B cell (primary cell): Measurements from ENCODE around the gene METTL4. TPM values are rescaled to one million over a fixed set of nuclear protein-coding genes. Genes with fewer than 3 reads are reported as not detected.

Experiments used
- ATAC-seq: fragments of 200-7000 bp; cut with Tn5 transposase; one replicate; pipeline ENCODE4 v1.10.0; 2021; ENCODE audit warnings: low read depth, mild to moderate bottlenecking, moderate number of reproducible peaks, moderate library complexity
- CTCF ChIA-PET: fragments of 350-600 bp; sonication (Branson Sonifier 250); formaldehyde crosslinking; loops from one replicate; lab custom pipeline; 2021; ENCODE audit warnings: antibody characterized with exemption, inconsistent platforms; lab: Charles Lee
- POLR2A ChIA-PET: fragments of 350-600 bp; sonication (Branson Sonifier 250); formaldehyde crosslinking; loops from one replicate; lab custom pipeline; 2021; ENCODE audit warnings: antibody characterized with exemption; lab: Charles Lee
- DNase-seq: peaks from one replicate; pipeline ENCODE4 v3.0.0; 2013
- H2AFZ ChIP-seq: 2 replicates; pipeline ENCODE4 v1.6.1; 2012; ENCODE audit warnings: mild to moderate bottlenecking, low read depth, low read length; ENCODE audit not compliant: insufficient read depth, poor library complexity, severe bottlenecking
- H3K27ac ChIP-seq, 2 donors: 1 replicate in 1 of 2; 2 replicates in 1 of 2; pipeline ENCODE4 v1.5.1; 2012 to 2013; ENCODE audit warnings: low read length in 2 of 2, mild to moderate bottlenecking in 2 of 2, moderate library complexity in 1 of 2
- H3K27me3 ChIP-seq, 4 experiments: fragments of 200-600 bp in 1 of 4; sonication (generic) in 1 of 4; replicated peaks in 1 of 4; 1 replicate in 2 of 4; 2 replicates in 2 of 4; pipeline versions ENCODE4 v1.6.1 to v1.7.0; 2013 to 2016; ENCODE audit warnings: low read length in 3 of 4, mild to moderate bottlenecking in 2 of 4, mixed read lengths in 1 of 4, moderate library complexity in 1 of 4; ENCODE audit not compliant: insufficient read depth in 4 of 4, control insufficient read depth in 3 of 4; ENCODE audit errors: control extremely low read depth in 1 of 4
- H3K36me3 ChIP-seq, 2 experiments: replicated peaks in 1 of 2; 1 replicate in 1 of 2; 2 replicates in 1 of 2; pipeline versions ENCODE4 v1.6.1 to v1.7.1; 2013; ENCODE audit warnings: low read length in 1 of 2; ENCODE audit not compliant: insufficient read depth in 2 of 2, control insufficient read depth in 1 of 2; ENCODE audit errors: control extremely low read depth in 1 of 2, extremely low read depth in 1 of 2
- H3K4me1 ChIP-seq, 2 donors: fragments of 200-600 bp in 1 of 2; sonication (generic) in 1 of 2; 1 replicate in 1 of 2; 2 replicates in 1 of 2; pipeline versions ENCODE4 v1.5.1 to v1.6.1; 2013 to 2017; ENCODE audit warnings: low read length in 2 of 2; ENCODE audit not compliant: control insufficient read depth in 2 of 2, insufficient read depth in 2 of 2
- H3K4me2 ChIP-seq: replicated peaks from 2 replicates; pipeline ENCODE3; 2012; ENCODE audit warnings: mild to moderate bottlenecking, low read depth, low read length; ENCODE audit not compliant: poor library complexity, severe bottlenecking
- H3K4me3 ChIP-seq, 5 experiments: fragments of 200-600 bp in 1 of 5; sonication (generic) in 1 of 5; 1 replicate in 3 of 5; 2 replicates in 2 of 5; pipeline versions ENCODE4 v1.5.1 to v1.7.0; 2011 to 2016; ENCODE audit warnings: low read length in 4 of 5, mild to moderate bottlenecking in 4 of 5, low read depth in 2 of 5, control low read depth in 1 of 5, moderate library complexity in 1 of 5; ENCODE audit not compliant: insufficient read depth in 1 of 5; ENCODE audit errors: control extremely low read depth in 1 of 5, extremely low read depth in 1 of 5
- H3K79me2 ChIP-seq: fragments of 200-600 bp; sonication (generic); one replicate; pipeline ENCODE4 v1.6.0; 2016; ENCODE audit warnings: low read length; ENCODE audit not compliant: control insufficient read depth, insufficient read depth
- H3K9ac ChIP-seq: fragments of 200-600 bp; sonication (generic); 2 replicates; pipeline ENCODE4 v1.6.1; 2017; ENCODE audit warnings: mild to moderate bottlenecking, low read length, moderate library complexity
- H3K9me3 ChIP-seq, 3 donors: one replicate each; pipeline versions ENCODE4 v1.6.1 to v1.7.1; 2013; ENCODE audit warnings: low read length in 2 of 3; ENCODE audit not compliant: control insufficient read depth in 2 of 3, insufficient read depth in 1 of 3; ENCODE audit errors: control extremely low read depth in 1 of 3
- H4K20me1 ChIP-seq: 2 replicates; pipeline ENCODE4 v1.6.0; 2012; ENCODE audit warnings: mild to moderate bottlenecking, low read length; ENCODE audit not compliant: insufficient read depth, control insufficient read depth, poor library complexity, severe bottlenecking
- H3K27ac Mint-ChIP-seq: one replicate; pipeline ENCODE4 v1.8.0; 2021; ENCODE audit warnings: mixed read lengths
- H3K27me3 Mint-ChIP-seq: one replicate; pipeline ENCODE4 v1.8.0; 2021; ENCODE audit warnings: mixed read lengths
- H3K4me1 Mint-ChIP-seq: one replicate; pipeline ENCODE4 v1.8.0; 2021; ENCODE audit warnings: mixed read lengths
- H3K4me3 Mint-ChIP-seq: one replicate; pipeline ENCODE4 v1.8.0; 2021; ENCODE audit warnings: mixed read lengths
- H3K9me3 Mint-ChIP-seq: one replicate; pipeline ENCODE4 v1.8.0; 2022; ENCODE audit warnings: mixed read lengths; ENCODE audit not compliant: insufficient read depth
- EZH2 ChIP-seq: IDR thresholded peaks from 2 replicates; pipeline ENCODE4 v1.6.1; 2012; ENCODE audit warnings: borderline replicate concordance, low read depth, mild to moderate bottlenecking, moderate library complexity, low read length; ENCODE audit not compliant: insufficient read depth, poor library complexity, severe bottlenecking
- WGBS: methylation state at CpG from one replicate; pipeline ENCODE4 v1.1.5; 2013; ENCODE audit warnings: missing lambda C conversion rate; ENCODE audit not compliant: insufficient coverage; 5-methylcytosine and 5-hydroxymethylcytosine counted together
- intact Hi-C: fragments of 100-400 bp; cut with micrococcal nuclease; formaldehyde crosslinking; loops from one replicate; pipeline ENCODE4 v1.10.0; 2022
- polyA plus RNA-seq: library from polyadenylated mRNA; depleted of rRNA; stranded (reverse); fragments of >200 nt; gene quantifications from 2 replicates; pipeline ENCODE4 v1.2.3, GENCODE V29; 2012
- total RNA-seq, 2 donors: library from RNA; stranded (reverse); fragments of 120-200 nt in 1 of 2; gene quantifications; 1 replicate in 1 of 2; 2 replicates in 1 of 2; pipeline versions ENCODE4 v1.2.3 to v1.2.4, GENCODE V29; 2013 to 2022
- TF ChIP-seq, protein P1 (sequence below): fragments of 200-600 bp; IDR thresholded peaks from one replicate; pipeline ENCODE4 v1.8.0; 2022; ENCODE audit warnings: antibody characterized with exemption, mild to moderate bottlenecking

METTL4 gene
- total and polyA plus RNA-seq, 2 donors (not counting 1 experiment from before 2014, with no cell fraction given), result 12.9 to 31.6 TPM

DNA sequence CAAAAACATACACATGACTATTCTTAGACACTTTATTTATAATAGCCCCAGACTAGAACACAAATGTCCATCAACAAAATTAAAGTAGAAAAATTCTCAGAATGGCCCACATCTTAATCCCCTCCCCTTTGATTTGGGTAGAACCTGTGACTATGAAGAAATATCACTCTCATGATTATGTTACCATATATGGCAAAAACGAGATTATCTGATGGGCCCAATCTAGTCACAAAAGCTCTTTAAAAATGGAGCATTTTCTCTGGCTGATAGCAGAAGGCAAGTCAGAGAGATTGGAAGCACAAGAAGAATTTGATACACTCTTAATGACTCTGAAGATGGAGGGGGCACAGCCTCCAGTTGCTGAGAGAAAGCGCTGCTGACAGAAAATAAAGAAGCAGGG lies 39.6 kb downstream of the METTL4 start:
- Histone ChIP-seq H3K4me1 (peaks cover 25 to 28% of the 10 kb centered on the region in 2 donors), H3K79me2 (no peaks in the 10 kb centered on the region), H3K9me3 (peaks cover 0 to 11% (median 0%) of the 10 kb centered on the region in 3 donors), H3K27ac (no peak overlapping the region), H3K4me3 (no peak overlapping the region), H3K27me3 (no peaks in the 10 kb centered on the region), H3K4me2 (no peak overlapping the region), H3K36me3 (no peaks in the 10 kb centered on the region), H2AFZ (no peak overlapping the region), H4K20me1 (no peaks in the 10 kb centered on the region), H3K9ac (no peak overlapping the region)
- 100% methylated on average over 1 of the region's 2 CpGs for WGBS
- H3K4me1 Mint-ChIP-seq, result peaks cover 40% of the 10 kb centered on the region
- H3K27ac Mint-ChIP-seq, result no peak overlapping the region
- intact Hi-C loops, result no loop called here
- DNase-seq (no peak), ATAC-seq (no peak)
- no peak overlapping the region for H3K4me3 Mint-ChIP-seq
- H3K9me3 Mint-ChIP-seq, result peaks cover 4% of the 10 kb centered on the region
- ChIA-PET POLR2A (no interaction called here), CTCF (no interaction called here)
- TF ChIP-seq EZH2, result no peak
- TF ChIP-seq, protein P1, sequence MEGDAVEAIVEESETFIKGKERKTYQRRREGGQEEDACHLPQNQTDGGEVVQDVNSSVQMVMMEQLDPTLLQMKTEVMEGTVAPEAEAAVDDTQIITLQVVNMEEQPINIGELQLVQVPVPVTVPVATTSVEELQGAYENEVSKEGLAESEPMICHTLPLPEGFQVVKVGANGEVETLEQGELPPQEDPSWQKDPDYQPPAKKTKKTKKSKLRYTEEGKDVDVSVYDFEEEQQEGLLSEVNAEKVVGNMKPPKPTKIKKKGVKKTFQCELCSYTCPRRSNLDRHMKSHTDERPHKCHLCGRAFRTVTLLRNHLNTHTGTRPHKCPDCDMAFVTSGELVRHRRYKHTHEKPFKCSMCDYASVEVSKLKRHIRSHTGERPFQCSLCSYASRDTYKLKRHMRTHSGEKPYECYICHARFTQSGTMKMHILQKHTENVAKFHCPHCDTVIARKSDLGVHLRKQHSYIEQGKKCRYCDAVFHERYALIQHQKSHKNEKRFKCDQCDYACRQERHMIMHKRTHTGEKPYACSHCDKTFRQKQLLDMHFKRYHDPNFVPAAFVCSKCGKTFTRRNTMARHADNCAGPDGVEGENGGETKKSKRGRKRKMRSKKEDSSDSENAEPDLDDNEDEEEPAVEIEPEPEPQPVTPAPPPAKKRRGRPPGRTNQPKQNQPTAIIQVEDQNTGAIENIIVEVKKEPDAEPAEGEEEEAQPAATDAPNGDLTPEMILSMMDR, result no peak
- no peaks in the 10 kb centered on the region for H3K27me3 Mint-ChIP-seq

DNA sequence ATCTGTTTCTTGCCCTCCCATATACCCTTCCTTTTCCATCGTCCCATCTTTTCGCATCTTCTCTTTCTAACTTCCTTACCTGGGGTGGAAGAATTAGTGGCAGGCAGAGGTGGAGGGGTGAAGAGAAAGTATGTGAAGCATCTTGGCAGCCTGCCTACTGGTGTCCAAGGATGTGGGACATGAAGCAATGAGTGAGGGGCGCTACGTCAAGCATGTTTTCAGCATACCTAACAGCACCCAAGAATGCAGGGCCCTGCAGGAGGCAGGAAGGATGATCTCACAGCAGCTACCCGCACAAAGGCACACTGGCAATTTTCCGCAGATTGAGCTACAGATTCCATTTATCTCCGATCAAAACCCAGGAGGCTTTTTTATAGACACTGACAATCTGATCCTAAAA lies 42.2 kb downstream of the METTL4 start:
- no peaks in the 10 kb centered on the region for H4K20me1 ChIP-seq

More for the DNA sequence above, 42.2 kb downstream of the METTL4 start:
- H3K4me1 Mint-ChIP-seq, result peaks cover 15% of the 10 kb centered on the region
- no peak for ATAC-seq
- ChIA-PET POLR2A (no interaction called here), CTCF (no interaction called here)
- TF ChIP-seq EZH2, result no peak
- TF ChIP-seq, protein P1, result no peak
- Histone ChIP-seq H3K36me3 (no peaks in the 10 kb centered on the region), H3K27me3 (no peaks in the 10 kb centered on the region), H3K9ac (no peak overlapping the region), H3K4me3 (no peak overlapping the region), H3K4me1 (peaks cover 2% of the 10 kb centered on the region in 2 donors), H3K9me3 (peaks cover 0 to 11% (median 0%) of the 10 kb centered on the region in 3 donors), H2AFZ (no peak overlapping the region), H3K27ac (no peak overlapping the region), H3K79me2 (no peaks in the 10 kb centered on the region), H3K4me2 (no peak overlapping the region)
- no CpG with 5 or more reads among the region's 7 CpGs for WGBS
- H3K27me3 Mint-ChIP-seq, result no peaks in the 10 kb centered on the region
- intact Hi-C loops, result no loop called here
- peaks cover 4% of the 10 kb centered on the region for H3K9me3 Mint-ChIP-seq
- DNase-seq, result no peak
- no peak overlapping the region for H3K27ac Mint-ChIP-seq
- no peak overlapping the region for H3K4me3 Mint-ChIP-seq
